DMS79 (cell line): Measurements from ENCODE around the gene NAGPA.

Source experiments
- DNase-seq: peaks from one replicate; lab custom pipeline; 2025; lab: John Stamatoyannopoulos, UW

NAGPA gene

DNA sequence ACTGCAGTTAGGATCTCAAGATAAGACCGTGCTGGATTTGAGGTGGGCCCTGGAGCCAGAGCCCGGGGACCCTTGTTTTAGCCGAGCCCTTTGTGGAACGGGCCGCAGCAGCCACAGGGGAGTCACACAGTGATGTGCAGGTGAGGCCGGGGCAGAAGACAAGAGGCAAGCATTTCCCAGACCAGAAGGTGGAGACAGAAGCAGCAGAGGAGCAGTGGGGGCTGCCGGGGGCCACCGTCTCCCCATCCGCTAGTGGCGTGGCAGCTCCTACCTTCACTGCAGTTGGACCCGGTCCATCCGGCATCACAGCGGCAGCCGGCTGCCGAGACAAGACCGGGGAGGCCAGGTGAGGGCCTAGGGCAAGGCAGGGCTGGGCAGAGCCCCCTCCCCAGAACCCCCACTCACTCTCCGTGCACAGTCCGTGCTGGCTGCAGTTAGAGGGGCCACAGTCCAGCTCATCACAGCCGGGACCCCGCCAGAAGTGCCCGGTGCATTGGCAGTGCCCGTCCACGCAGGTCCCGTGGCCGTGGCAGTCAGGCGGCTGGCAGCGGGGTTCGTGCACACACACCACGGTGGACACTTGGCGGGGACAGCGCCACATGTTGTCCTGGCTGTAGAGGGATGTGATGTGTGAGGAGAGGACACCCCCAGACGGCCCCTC is 6.0 kb downstream of the NAGPA start:
- DNase-seq = no peak

DNA sequence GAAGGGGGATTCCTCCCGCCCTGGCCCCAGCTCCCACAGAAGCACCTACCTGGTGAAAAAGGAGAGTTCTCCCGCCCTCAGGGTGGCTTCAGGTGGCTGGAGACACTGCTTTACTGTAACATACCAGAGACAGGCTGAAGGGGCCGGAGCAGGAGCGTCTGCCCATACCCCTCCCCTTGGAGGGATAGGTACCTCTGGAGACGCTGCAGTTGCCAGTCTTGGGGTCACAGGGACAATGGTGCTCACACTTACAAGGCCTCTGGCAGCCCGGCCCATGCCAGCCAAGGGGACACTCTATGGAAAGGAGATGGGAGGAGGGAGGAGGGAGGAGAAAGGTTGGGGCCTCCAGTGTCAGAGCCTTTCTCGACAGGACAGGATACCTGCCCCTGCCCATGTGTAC is 6.6 kb downstream of the NAGPA start:
- no peak for DNase-seq

DNA sequence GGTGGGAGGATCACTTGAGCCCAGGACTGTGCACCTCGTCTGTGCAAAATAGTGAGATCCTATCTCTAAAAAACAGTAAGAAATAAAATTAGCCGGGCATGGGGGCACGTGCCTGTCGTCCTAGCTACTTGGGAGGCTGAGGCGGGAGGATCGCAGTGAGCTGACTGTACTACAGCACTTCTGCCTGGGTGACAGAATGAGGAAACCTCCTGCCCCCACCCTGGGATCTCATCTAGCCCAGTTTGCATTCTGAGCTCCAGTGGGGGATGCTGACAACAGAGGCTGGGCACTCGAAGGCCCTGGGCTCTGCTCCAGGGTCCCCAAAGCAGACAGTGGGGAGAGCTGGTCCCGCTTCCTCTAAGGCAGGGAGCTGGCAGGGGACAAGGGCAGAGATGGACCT is 7.1 kb downstream of the NAGPA start:
- no peak for DNase-seq

- peak; percentile 47 for DNase-seq
Measured at GRCh38 chr16:5025171-5025632, 8.5 kb downstream of the NAGPA start.

- peak; percentile 70 for DNase-seq
Measured at GRCh38 chr16:5024632-5025031, 9.1 kb downstream of the NAGPA start.

- no peak for DNase-seq
Measured at GRCh38 chr16:5022521-5022920, 11.2 kb downstream of the NAGPA start.

DNA sequence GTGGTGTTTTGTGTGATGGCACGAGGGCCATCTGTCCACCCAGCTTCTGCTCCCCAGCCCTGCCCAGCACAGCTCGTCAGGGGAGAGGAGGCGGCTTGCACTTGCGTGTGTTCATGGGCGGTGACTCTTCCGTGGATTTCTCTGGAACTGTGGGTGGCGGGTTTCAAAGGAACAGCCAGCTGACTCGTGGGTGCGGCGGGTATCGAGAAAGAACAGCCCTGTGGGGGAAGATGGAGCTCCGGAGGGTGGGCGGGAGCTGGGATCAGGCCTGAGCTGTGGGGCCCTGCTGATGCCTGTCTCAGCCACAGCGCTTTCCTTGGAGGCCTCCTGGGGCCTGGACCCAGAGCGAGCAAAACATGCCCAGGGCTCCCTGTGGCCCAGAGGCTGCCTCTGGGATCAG is 13.2 kb downstream of the NAGPA start:
- no peak for DNase-seq

GRCh38 chr16:5019775-5020174 is 14.0 kb downstream of the NAGPA start:
- DNase-seq = no peak

DNA sequence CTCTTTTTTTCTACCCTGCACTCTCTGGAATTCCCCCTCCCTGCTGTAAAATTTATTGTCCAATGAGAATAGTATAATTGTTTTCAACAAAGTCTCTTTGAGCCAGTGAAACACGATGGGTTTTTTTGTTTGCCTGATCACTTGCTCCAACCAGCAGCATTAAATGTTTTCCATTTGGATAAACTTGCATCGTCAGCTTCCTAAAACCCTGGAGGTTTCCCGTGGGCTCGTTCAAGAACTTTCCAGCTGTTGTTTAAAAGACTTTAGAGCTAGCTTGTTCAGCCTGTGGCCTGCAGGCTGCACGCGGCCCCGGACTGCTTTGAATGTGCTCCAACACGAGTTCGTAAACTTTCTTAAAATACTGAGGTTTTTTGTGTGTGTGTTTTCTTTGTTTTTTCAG is 14.9 kb downstream of the NAGPA start:
- no peak for DNase-seq

- no peak for DNase-seq
Measured at GRCh38 chr16:5017678-5017969, 16.1 kb downstream of the NAGPA start.

- DNase-seq = no peak
Measured at GRCh38 chr16:5016967-5017677, 16.6 kb downstream of the NAGPA start.

DNA sequence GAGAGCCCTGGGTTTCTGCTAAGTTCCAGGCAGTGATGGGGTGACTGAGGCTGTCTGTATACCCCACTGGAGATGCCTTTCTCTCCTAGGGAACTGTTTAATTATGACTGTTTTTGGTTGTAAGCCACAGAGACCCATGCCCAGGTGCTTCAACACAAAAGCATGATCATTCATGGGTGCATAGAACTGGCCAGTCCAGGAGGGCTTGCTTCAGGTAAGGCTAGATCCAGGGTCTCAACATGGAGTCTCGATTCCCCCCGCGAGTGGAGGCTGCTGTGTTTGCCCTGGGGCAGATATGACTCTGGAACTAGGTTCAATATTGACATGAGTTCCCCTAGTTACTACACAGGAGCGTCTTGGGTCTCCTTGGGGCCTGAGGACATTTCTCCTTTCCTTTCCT is 17.8 kb downstream of the NAGPA start:
- DNase-seq = no peak

DNA sequence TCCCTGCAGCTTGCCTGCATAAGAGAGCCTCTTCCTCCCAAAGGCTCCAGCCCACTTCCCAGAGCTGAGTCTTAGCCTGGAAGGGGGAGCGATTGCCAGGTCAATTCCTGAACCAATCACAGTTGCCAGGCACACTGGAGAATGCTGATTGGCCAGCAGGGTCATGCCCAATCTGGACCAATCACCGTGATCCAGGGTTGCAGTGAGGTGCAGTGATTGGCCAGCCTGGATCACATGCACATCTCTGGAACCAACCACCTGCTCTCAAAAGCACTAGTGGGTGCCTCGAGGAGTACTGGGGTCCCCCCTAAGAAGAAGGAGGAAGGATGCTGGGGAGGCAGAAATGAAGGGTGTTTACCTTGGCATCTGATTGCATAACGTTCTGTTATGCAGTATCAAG is 18.4 kb downstream of the NAGPA start:
- no peak for DNase-seq

- no peak for DNase-seq
Measured at GRCh38 chr16:5012887-5013286, 20.8 kb downstream of the NAGPA start.

DNA sequence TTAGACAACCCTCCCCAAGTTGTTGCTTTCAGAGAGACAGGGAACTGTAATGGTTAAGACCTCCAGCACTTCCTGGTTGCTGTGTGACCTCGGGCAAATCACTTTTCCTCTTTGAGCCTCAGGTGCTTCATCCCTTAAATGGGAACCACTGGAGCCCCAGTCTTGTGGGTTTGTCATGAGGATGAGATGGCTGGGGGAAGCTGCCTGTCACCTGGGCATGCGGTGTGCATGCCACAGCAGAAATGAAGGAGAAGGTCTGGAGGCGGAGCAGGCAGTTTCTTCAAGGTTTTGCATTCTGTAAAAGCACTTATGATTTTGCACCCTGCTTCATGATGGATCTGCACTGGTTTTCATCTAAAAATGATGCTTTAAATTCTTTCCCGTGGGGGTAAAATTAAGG is 22.1 kb downstream of the NAGPA start:
- DNase-seq = no peak

DNA sequence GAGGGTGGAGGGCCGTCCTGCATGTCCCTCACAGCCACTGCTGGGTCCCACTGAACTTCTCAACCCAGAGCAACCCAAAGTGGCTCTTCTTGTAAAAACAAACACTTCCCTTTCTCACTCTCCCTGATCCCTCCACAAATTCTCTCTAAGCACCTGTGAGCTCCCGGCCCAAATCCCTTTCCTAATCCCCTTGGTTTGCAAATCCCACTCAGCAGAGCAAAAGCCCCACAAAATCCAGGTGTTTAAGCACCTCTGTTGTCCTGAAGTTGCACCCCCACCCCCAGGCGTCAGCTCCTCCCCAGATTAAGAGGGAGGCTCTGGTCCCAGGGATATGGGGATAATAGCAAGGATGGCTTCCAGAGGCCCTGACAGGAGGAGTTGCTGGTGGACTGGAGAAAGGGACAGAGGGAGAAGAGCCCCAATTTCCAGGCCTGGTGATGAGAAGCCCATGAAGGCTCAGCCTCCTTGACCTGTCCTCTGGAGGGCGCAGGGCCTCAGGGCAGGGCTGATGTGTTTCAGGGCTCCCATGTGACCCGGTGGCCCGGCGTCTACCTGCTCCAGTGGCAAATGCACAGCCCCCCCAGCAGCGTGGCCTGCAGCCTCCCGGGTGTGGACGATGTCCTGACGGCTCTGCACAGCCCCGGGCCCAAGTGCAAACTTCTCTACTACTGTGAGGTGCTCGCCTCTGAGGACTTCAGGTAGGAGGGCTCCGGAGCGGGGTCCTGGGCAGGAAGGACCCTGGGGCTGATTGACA is 23.0 kb downstream of the NAGPA start:
- DNase-seq = no peak

- no peak for DNase-seq
Measured at GRCh38 chr16:5008311-5008731, 25.4 kb downstream of the NAGPA start.

DNA sequence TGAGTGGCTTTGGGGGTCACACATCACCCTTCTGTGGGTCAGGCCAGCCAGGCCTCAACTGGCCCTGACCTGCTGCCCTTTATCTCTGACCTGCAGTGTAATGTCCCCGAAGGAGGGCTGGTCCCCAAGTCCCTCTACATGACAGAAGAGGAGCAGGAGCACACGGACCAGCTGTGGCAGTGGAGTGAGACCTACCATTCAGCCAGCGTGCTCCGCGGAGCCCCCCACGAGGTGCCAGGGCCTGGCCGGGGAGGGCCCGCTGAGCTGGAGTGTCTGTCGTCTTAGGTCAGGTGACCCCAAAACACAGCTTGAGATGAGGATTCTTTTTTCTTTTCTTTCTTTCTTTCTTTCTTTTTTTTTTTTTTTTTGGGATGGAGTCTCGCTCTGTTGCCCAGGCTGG is 26.5 kb downstream of the NAGPA start:
- no peak for DNase-seq

- no peak for DNase-seq
Measured at GRCh38 chr16:5006348-5007193, 27.2 kb downstream of the NAGPA start.

- DNase-seq = no peak
Measured at GRCh38 chr16:5005916-5006315, 27.8 kb downstream of the NAGPA start.

DNA sequence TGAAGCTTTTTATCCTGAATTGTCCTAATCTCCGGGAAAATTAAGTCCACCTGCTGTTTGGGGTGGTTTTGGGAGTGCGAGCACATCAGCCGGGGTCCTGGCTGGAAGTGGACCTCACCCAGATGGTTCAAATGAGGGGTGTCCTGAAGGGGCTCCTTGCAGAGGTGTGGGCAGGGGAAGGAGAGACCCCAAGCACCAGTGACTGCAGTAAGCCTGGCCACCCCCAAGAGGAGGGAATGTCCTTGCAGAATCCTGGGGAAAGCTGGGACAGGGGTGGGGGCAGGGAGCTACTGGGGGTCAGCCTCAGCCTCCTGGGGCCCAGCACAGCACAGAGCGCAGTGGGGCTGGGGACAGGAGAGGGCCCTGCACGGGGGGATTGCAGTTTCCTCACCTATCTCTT is 29.4 kb downstream of the NAGPA start:
- no peak for DNase-seq

DNA sequence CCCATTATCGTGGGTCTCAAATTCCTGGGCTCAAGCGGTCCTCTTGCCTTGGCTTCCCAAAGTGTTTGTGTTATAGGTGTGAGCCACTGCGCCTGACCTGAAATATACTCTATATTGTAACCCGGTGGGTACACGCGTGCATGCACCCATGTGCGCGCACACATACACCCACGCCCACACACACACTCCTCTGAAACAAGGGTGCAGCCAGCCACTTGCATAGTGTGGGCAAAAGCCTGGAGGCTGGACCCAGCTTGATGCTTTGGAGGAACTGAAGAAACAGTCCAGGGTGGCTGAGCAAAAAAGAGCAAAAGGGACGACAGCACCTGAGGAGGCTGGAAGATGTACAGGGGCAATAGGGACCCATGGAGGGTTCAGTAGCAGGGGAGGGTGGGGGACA is 29.9 kb downstream of the NAGPA start:
- DNase-seq = no peak
